NCI-H128 (cell line): ENCODE data around the gene HOXD3.

Experiments
- DNase-seq: peaks from one replicate; lab custom pipeline; 2025; ENCODE audit not compliant: unreplicated experiment; lab: John Stamatoyannopoulos, UW

HOXD3 gene

DNA sequence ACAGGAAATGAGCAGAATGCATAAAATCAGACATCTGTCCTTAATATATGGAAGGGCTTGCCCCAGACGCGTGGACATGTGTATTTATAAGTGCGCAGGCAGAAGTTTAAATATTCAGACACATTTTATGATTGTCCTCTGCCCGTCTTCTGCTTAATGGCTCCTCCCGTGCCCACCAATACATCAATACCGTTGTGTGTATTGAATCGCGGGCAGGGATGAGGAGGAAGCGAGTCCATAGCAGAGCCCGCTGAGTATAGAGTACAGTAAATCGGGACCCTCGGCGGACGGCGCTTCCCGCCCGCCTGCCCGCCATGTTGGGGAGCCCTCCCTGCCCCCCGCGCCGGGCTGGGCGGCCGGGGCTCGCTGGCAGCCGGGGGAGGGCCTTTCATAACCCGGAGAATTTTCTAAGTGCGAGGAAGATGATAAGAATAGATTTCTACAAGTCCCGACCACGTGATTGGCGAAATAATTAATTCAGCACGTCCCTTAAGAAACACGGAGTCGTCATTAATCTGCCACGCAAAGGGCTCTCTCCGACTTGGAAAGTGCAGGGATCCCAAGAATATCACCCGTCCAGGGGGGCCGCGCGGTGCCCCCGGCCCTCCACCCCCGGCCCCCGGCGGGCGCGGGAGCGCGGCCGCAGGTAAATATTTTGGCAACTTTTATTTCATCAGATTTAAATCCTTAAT is at the start of gene HOXD3:
Gene HOXD3, plus strand, starts transcription at position 501 of the 692 bp plus-strand sequence. CDS start 11,808 bp downstream, outside the sequence.
- no peak for DNase-seq

DNA sequence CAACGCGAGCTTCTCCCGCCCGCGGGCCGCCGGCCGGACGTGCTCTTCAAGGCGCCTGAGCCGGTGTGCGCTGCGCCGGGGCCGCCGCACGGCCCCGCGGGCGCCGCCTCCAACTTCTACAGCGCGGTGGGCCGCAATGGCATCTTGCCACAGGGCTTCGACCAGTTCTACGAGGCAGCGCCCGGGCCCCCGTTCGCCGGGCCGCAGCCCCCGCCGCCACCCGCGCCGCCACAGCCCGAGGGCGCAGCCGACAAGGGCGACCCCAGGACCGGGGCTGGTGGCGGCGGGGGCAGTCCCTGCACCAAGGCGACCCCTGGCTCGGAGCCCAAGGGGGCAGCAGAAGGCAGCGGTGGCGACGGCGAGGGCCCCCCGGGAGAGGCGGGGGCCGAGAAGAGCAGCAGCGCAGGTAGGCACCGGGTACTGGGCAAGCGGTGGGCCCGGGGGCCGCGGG is 49.4 kb upstream of the HOXD3 start:
- no peak for DNase-seq

DNA sequence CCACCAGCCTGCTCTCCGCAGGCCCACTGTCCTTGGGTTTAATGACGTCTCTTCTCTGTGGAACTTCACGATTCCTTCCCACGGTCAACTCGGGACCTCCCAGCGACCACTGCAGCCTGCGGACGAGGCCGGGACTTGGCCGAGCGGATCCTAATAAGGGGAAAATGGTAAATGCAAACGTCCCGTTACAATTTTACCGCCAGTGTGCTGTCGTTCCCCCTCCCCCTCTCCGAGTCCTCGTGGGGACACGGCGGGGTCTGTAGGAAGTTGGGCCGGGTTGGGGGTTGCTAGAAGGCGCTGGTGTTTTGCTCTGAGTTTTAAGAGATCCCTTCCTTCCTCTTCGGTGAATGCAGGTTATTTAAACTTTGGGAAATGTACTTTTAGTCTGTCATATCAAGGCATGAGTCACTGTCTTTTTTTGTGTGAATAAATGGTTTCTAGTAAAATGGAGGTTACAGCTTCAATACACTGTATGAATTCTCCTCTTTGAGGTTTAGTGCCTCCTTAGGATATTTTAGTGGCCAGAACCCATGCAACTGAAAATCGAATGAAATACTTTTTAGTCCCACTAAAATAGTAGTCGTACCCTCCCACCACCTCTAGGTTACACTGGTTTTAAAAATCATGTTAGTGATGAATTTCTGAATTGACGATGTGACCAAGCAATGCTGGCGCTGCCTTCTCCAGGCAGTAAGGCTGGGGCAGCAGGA is 47.8 kb upstream of the HOXD3 start:
- no peak for DNase-seq

DNA sequence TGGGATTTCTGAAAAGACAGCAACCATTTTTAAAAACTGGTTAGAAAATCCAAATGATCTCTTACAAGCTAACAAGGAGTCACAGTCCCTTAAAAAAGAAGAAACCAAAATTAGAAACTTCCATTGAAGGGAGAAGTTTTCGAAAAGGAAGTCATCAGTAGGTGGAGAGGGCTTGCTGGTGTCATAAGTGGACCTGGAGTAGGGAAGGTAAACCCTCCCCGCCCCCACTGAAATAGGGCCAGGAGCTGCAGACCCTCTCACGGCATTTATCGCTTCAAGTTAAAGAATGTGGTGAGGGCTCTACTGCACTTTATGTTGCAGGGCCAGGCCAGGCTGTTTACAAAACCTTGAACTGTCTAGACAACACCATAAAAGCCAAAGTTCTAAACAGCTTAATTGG is 47.2 kb upstream of the HOXD3 start:
- no peak for DNase-seq

DNA sequence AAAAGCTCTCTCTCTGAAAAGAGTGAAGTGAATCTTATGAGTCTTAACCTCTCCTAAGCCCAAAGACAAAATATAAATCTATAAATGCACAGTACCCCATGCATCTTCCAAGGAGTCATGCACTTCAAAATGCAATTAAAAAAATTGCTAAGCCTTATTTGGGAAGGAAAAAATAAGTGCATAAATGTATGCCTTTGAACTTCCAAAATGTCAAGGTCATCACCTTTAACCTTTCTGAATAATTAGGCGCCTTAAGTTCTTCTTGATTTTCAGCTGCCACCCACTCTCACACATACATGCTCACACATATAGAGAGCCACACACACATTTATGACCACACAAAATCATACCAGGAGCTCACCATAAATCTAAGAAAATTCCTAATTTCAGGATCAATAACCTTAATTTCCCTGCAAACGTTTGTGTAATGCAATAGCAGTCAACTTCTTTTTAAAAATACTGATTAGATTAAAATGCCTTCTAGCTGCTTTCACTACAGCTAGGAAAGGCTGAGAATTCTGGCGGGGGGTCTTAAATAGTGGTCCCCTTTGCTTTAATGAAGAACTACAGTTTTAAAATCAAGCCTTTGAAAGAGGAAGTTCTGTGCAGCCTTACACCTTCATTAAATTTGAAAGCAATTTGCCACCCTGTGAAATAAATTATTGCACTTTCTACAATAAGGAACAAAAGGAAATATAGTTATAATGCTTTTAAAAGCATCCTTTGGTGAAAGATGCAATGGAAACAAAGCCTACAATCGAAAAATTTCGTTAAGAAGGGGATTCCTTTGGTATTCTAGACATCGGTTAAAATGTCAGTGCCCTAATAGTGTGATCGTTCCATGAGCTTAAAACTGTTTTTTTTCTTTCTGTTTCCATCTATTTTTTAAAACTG is 46.4 kb upstream of the HOXD3 start:
- DNase-seq: no peak

DNA sequence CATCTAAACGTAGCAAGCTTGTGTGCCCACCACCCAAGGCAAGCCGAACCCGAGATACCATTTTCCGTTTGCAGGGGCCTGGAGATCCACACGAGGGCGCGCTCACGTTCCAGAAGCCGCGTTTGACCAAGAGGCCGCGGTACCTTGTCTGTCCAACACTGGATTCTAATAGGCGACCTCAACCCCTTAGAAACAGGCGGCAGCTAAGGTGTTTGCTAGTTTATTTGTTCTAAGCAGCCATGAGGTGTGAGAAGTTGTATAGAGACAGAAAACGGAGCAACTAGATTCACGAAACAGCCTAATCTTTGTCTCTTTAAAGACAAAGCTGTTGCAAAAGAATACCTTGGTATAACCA is 45.8 kb upstream of the HOXD3 start:
- DNase-seq: peak; percentile 71

DNA sequence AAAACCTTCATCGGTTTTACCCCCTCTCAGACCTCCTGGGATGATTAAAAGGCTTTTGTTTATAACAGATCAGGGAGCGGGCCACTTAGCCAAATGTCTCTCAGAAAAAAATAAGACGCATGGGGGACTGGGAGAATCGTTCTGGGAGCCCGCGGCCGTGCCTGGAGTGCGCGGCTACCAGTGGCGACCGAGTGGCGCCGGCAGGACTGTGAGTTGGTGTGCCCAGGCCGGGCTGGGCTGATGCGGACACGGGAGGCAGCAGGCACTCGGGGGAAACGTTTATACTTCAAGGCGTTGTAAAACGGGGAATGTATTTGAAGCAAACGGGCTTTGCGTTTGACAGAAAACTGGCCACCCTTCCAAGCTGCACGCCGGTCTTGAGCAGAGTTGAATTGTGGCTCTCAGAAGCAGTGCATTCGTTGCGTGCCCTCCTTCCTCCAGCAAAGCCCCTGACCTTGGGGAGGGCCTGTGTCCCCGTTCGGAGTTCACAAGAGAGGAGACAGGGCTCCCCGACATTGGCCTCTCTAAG is 45.2 kb upstream of the HOXD3 start:
- no peak for DNase-seq

DNA sequence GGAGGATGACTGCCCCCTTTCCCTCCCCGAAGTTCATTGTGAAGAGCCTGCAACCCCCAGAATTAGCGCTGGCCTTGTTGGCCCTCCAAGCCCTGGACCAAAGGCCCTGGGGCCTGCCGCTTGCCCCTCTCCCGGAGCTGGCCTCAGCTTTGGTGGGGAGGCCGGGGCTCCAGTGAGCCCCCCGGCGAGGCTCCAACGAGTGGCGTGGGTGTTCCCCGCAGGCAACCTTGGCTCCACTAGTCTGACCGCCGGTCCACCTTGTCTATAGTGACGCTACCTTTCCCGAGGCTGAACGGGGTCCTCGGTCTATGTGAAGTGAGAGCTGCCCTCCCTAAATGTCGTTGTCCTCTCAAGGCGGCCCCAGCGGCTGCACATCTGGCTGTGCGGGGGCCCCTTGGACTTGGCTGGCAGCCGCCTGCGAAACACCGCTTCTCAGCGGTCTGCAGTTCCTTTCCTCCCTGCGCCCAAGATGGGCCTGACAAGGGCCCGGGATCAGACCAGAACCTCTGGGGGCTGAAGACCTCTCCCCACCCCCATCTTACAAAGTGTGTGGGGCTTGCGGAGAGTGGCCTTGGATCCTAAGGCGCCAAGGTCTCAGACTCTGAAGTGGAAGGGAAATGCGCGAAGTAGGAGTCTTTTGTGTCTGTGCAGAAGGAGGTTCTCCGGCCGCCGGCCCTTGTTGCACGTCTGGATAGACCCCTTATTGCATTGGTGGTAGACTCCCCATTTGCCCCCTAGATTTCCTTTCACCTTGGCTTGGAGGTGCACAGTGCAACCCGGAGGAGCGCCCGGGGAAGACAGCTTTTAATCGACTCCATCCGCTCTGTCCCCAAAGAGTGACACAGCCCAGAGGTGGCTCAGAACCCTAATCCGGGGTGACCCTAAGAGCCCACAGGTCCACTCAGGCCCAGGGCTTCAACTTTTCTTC is 44.5 kb upstream of the HOXD3 start:
- DNase-seq: no peak

DNA sequence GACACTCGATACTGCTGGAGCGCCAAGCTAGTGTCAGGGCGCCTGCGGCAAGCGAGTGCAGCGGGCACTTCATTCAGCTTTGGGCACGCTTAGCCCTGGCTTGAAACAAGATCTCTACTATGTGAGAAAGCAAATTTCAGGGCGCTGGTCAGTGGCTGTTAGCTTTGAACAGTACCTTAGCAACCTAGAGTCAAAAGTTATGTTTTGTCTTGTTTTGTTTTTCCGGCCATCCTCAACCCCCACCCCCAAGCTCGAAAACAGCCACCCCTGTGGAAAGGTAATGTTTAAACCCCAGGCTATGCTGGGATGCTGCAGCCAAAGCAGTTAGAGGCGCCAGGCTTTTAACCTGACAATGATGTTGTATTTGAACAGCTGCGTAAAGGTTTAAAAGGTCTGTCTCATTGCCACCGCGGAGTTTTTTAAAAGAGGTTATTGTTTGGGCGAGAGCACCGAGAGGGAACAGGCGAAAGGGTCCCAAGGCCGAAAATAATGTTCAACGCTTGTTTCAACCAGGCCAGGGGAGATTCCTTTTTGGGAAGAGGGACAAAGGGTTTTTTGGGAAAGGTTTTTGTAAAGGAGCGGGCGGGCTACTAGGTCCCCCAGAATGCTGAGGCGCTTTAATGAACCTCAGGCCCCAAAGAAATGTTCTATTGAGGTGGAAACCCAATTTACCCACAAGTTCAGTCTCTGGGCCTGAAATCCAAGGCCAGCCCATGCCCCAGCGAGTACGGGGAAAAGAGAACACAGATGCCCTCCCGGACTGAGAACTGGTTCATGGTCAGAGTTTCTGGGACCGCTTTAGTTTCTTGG is 42.8 kb upstream of the HOXD3 start:
- DNase-seq: no peak

DNA sequence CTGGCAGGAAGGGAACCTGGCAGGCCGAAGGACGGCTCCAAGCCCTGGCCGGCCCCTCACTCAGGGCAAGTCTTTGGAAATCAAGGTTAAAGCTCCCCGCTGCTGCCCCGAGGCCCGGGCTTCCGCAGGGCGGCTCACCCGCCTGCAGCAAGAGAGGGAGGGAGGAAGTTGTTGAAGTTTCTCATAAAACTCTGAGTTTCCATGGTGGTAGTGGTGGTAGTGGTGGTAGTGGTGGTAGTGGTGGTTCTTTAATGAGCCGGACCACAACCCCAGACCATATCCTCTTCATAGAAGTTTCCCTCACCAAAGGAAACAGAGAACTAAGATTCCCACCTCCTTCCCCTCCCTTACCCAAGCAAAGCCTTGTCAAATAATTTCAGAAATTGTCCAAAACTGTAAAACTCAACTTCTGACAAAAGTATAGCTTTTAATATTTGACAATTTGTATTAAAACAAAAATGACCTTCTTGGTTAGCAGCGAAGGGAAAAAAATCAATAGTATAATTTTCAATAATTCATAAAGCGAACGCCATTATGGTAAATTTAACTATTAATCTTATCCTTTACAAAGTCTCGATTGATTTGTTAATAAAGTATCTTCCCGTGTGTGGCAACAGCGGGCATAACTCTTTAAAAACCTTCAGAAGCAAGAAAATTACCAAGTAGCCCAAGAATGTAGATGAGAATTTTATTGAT is 42.0 kb upstream of the HOXD3 start:
- DNase-seq: no peak

DNA sequence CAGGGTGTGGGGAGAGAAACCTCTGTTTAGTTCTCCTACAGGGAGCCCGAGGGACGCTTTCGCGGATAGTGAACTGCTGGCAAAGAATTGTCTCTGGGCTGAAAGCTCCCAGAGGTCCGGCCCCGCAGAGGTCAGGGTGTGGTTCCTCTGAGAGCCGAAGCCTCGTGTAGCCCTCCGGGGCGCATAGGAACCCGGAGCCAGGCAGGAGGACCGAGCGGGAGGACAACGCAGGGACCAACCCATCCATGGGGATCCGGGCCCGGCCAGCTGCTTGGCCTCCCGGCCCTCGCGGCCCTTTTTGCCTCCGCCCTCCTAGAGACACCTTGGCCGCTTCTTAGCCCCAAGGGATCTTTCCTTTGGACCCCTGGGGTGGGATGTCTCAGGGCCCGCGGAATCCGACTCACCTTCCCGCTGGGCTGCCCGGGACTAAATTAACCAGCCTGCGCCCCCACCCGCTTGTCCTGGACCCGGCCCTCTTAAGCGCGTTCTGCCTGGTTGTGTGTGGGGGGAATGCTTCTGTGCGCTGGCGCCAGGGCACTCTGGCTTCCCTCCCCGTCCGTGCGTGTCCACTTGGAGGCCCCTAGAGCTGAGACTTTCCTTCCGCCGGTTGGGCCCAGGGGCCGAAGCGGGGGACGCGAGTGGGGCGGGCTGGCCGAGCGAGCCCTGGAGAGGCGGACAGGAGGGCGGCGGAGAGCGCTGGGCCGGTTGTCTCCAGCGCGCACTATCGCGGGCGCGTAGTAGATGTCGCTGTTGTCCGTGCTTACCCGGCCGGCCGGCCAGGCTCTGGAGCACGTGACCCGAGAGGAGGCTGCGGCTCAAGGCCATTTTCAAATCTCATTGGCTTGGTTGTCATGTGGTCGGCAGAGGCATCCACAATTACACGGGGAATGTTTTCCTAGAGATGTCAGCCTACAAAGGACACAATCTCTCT is 41.0 kb upstream of the HOXD3 start, which contains the start of gene HOXD10:
Gene HOXD10, plus strand, starts transcription at position 896 of the 931 bp plus-strand sequence. CDS start 56 bp downstream, outside the sequence.
- DNase-seq: no peak

DNA sequence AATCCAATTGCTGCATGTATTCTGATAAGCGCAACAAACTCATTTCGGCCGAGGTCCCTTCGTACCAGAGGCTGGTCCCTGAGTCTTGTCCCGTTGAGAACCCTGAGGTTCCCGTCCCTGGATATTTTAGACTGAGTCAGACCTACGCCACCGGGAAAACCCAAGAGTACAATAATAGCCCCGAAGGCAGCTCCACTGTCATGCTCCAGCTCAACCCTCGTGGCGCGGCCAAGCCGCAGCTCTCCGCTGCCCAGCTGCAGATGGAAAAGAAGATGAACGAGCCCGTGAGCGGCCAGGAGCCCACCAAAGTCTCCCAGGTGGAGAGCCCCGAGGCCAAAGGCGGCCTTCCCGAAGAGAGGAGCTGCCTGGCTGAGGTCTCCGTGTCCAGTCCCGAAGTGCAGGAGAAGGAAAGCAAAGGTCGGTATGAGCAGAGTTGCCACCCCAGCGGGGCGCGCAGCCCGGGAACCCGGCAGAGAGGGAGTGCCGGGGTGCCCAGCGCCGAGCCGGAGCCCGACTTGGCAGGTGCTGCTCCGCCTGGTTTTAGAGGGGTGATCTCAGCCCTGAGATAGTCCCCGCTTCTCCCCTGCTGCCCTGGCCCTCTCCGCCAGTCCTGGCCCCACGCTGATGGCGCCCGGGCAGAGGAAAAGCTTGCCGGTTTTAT is 39.8 kb upstream of the HOXD3 start:
- DNase-seq: no peak

DNA sequence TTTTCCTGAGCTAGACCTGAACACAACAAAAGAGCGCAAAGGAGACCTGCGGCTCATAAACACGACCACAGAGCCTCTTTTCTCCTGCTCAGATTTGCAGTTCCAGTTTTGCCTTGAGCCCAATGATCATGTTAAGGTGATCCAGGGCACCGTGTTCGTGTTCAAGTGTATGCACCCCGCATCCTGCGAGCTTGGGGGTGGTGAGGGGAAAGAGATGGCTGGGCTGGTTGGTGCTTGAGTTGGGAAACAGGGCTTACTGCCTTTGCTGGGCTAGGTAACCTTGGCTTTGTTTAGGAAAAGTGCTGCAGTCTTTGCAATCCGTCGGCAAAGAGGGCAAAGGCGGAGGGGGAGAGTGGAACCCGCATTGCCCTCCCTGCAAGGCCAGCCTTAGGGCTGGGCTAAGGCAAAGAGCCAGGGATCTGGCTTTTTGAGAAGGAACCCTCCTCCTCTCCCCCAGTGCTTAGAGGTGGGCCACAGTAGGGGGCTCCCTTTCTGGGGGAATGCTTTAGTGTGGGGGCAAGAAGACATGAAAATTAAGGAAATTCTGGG is 39.2 kb upstream of the HOXD3 start:
- DNase-seq: no peak

DNA sequence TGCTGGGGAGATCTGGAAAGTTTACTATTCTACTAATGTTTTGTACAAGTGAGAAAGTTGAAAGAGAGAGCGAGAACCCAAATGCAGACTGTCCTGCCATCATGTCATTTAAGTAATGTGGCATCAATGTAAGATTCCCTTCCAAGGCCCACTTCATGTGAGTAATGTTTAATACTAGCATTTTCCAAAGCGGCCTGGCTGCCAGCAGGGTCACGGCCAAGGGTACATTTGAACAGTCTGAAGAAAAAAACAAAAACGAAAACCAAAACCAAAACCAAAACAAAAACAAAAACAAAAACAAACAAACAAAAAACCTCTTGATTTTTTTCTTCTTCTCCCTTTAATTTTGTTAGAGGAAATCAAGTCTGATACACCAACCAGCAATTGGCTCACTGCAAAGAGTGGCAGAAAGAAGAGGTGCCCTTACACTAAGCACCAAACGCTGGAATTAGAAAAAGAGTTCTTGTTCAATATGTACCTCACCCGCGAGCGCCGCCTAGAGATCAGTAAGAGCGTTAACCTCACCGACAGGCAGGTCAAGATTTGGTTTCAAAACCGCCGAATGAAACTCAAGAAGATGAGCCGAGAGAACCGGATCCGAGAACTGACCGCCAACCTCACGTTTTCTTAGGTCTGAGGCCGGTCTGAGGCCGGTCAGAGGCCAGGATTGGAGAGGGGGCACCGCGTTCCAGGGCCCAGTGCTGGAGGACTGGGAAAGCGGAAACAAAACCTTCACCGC is 38.3 kb upstream of the HOXD3 start:
- DNase-seq: no peak

DNA sequence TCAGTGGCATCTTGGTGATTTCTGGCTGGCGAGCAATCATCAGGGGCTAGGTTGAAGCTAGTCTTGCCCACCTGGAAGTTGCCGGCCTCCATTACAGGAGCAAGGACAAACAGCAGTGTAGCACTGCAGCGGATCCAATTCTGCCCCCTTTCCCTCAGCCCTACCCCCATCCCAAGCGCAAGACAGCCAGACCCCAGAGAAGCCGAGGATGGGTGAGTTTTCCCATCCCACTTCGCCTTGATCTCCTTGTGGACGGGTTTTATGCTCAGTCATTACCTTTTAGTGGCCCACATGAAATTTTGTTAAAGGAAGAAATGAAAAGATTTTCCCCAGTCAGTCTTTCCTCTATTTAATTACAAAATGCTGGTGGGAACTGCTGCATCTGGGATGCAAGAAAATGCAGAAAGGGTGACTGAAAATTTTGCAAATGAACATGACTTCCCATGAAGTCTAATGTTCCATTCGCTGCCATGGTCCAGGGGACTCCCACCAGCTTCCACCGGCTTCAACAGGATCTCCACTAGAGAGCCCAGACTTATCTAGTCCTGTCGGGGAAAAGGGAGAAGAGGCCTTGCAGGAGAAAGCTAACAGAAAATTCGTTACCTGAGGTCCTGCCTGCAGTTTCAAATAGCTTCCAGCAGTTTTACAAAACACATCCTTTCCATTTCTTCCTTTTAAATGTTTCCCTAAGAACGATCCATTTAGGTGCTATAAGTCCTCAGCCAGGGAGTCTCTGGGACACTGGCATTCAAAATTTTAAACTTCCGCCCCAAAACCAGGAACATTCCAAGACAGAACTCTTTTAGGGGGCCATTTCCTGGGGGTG is 36.5 kb upstream of the HOXD3 start:
- DNase-seq: no peak
